Keratinocyte (primary cell): ENCODE results near the gene MGAT5B.

Experiments
- CTCF ChIP-seq, 3 experiments: IDR thresholded peaks in 1 of 3; conservative IDR thresholded peaks in 1 of 3; optimal IDR thresholded peaks in 1 of 3; 2 replicates in 2 of 3; 3 replicates in 1 of 3; pipeline versions ENCODE3 to v1.5.1; 2011; ENCODE audit warnings: low read length in 3 of 3, mild to moderate bottlenecking in 3 of 3, moderate library complexity in 2 of 3, control low read depth in 1 of 3, inconsistent platforms in 1 of 3; ENCODE audit not compliant: insufficient read depth in 2 of 3; ENCODE audit errors: extremely low read depth in 1 of 3
- EZH2 ChIP-seq: IDR thresholded peaks from one replicate; pipeline ENCODE4 v1.6.1; 2012; ENCODE audit warnings: inconsistent platforms, mild to moderate bottlenecking, low read length, moderate library complexity

GRCh38 chr17:76892329-76892728, 24.1 kb downstream of the MGAT5B start:
- TF ChIP-seq EZH2 (no peak), CTCF (optimal IDR thresholded peaks at IDR 0.05 in 1 of 3, IDR thresholded peaks at IDR 0.05 in 1 of 3, conservative IDR thresholded peaks at IDR 0.05 in 1 of 3; ENCODE audit: extremely low read depth in 1 of 3, insufficient read depth in 2 of 3, low read length in 3 of 3) (no peak)
